K562 (cell line): Measurements from ENCODE around the gene TTL. TPM values are rescaled to one million over a fixed set of nuclear protein-coding genes. Genes with fewer than 3 reads are reported as not detected.
A peak's percentile ranks its signal among the peaks of the same experiment; 100 is the strongest.

ENCODE experiments used
- ATAC-seq: fragments of 200-7000 bp; cut with Tn5 transposase; 3 replicates; pipeline ENCODE4 v1.9.1; 2020; ENCODE audit warnings: moderate library complexity
- BruUV-seq: library from RNA; stranded (reverse); fragments of 400-500 nt; replicated peaks from 2 replicates; lab custom pipeline; 2021; lab: Mats Ljungman, UMichigan
- CTCF ChIA-PET: fragments of 300-600 bp; formaldehyde crosslinking; extraction: SDS; loops from one replicate; lab custom pipeline; 2021; ENCODE audit warnings: low intra/inter-chr PET ratio; lab: Yijun Ruan, JAX
- POLR2A ChIA-PET: fragments of 300-600, 350-650 bp; sonication (Branson Sonifier 250); formaldehyde crosslinking; extraction: SDS; loops from one replicate; lab custom pipeline; 2021; ENCODE audit warnings: antibody characterized with exemption, inconsistent platforms; lab: Yijun Ruan, JAX
- DNase-seq, 4 experiments: peaks; one replicate each; pipeline versions ENCODE4 v3.0.0 to v3.0.0-alpha.2; 2011 to 2018; ENCODE audit warnings: low spot score in 3 of 4, mixed read lengths in 3 of 4; ENCODE audit errors: extremely low read depth in 1 of 4
- FAIRE-seq: peaks from 2 replicates; lab custom pipeline; 2011; peaks lifted over from hg19 to GRCh38; lab: Jason Lieb, UNC
- H2AFZ ChIP-seq: 2 replicates; pipeline ENCODE4 v1.6.0; 2011; ENCODE audit warnings: low read depth, low read length, control low read depth, inconsistent platforms
- H3K27ac ChIP-seq: fragments of 200-600 bp; 3 replicates; pipeline ENCODE4 v1.8.0; 2011; ENCODE audit warnings: low read depth, mild to moderate bottlenecking, control low read depth, inconsistent platforms, low read length, moderate library complexity, mixed read lengths; ENCODE audit errors: extremely low read depth
- H3K27me3 ChIP-seq, 2 experiments: fragments of 300-600 bp in 1 of 2; 2 replicates in 1 of 2; 3 replicates in 1 of 2; pipeline versions ENCODE4 v1.6.0 to v1.8.0; 2011; ENCODE audit warnings: inconsistent platforms in 2 of 2, low read length in 2 of 2, mild to moderate bottlenecking in 1 of 2, mixed read lengths in 1 of 2, moderate library complexity in 1 of 2; ENCODE audit not compliant: control insufficient read depth in 2 of 2, insufficient read depth in 2 of 2
- H3K36me3 ChIP-seq: fragments of 300-600 bp; 3 replicates; pipeline ENCODE4 v1.8.0; 2011; ENCODE audit warnings: mild to moderate bottlenecking, low read length, inconsistent platforms; ENCODE audit not compliant: control insufficient read depth, insufficient read depth
- H3K4me1 ChIP-seq, 2 experiments: fragments of 200-600 bp in 1 of 2; replicated peaks in 1 of 2; 2 replicates in 1 of 2; 3 replicates in 1 of 2; pipeline versions ENCODE4 v1.5.1 to v1.8.0; 2011; ENCODE audit warnings: inconsistent platforms in 2 of 2, low read length in 2 of 2, mild to moderate bottlenecking in 1 of 2, mixed read lengths in 1 of 2, moderate library complexity in 1 of 2; ENCODE audit not compliant: control insufficient read depth in 2 of 2, insufficient read depth in 2 of 2
- H3K4me2 ChIP-seq: 2 replicates; pipeline ENCODE4 v1.6.1; 2011; ENCODE audit warnings: low read length, control low read depth, inconsistent platforms, mixed read lengths; ENCODE audit not compliant: insufficient read depth
- H3K4me3 ChIP-seq: fragments of 200-600 bp; sonication (generic), shearing (Covaris generic); 2 replicates; pipeline ENCODE4 v1.5.1; 2016; ENCODE audit warnings: control low read depth, inconsistent platforms
- H3K79me2 ChIP-seq: fragments of 200-600 bp; 3 replicates; pipeline ENCODE4 v1.8.0; 2011; ENCODE audit warnings: low read length, inconsistent platforms; ENCODE audit not compliant: control insufficient read depth, insufficient read depth
- H3K9ac ChIP-seq, 2 experiments: 2 replicates each; pipeline versions ENCODE4 v1.6.0 to v1.6.1; 2011; ENCODE audit warnings: low read depth in 2 of 2, low read length in 2 of 2, control low read depth in 1 of 2, inconsistent platforms in 1 of 2, mild to moderate bottlenecking in 1 of 2, mixed read lengths in 1 of 2; ENCODE audit not compliant: insufficient read depth in 1 of 2
- H3K9me1 ChIP-seq: one replicate; pipeline ENCODE4 v1.6.0; 2011; ENCODE audit warnings: inconsistent platforms, mild to moderate bottlenecking, low read length, moderate library complexity; ENCODE audit not compliant: control insufficient read depth, insufficient read depth
- H3K9me3 ChIP-seq: replicated peaks from 2 replicates; pipeline ENCODE4 v1.5.1; 2011; ENCODE audit warnings: low read depth, low read length, inconsistent platforms; ENCODE audit not compliant: control insufficient read depth, insufficient read depth
- H4K20me1 ChIP-seq: replicated peaks from 2 replicates; pipeline ENCODE4 v1.6.1; 2011; ENCODE audit warnings: low read length, inconsistent platforms, mixed read lengths; ENCODE audit not compliant: control insufficient read depth, insufficient read depth
- C11orf30 ChIP-seq: fragments of 450-650 bp; IDR thresholded peaks from 2 replicates; pipeline ENCODE4 v1.6.1; 2016; ENCODE audit warnings: low read depth, mild to moderate bottlenecking
- E2F4 ChIP-seq: sonication (generic); formaldehyde crosslinking; IDR thresholded peaks from 2 replicates; pipeline ENCODE4 v1.8.0; 2022; ENCODE audit warnings: mild to moderate bottlenecking, low read depth, missing genetic modification reagents
- GABPA ChIP-seq: fragments of 200-800 bp; sonication (Bioruptor generic); conservative IDR thresholded peaks from 2 replicates; pipeline ENCODE4 v1.6.1; 2016; ENCODE audit warnings: low read depth, missing genetic modification characterization, missing compliant biosample characterization
- MAFG ChIP-seq: fragments of 450-650 bp; conservative IDR thresholded peaks from 2 replicates; pipeline ENCODE4 v1.6.1; 2016; ENCODE audit warnings: missing genetic modification characterization, missing compliant biosample characterization
- POLR2H ChIP-seq: IDR thresholded peaks from 2 replicates; pipeline ENCODE4 v1.6.1; 2016; ENCODE audit warnings: missing genetic modification characterization, low read depth, mild to moderate bottlenecking, control low read depth, missing compliant biosample characterization, moderate library complexity
- SMAD4 ChIP-seq: fragments of 250-450 bp; sonication (Bioruptor Pico); conservative IDR thresholded peaks from 2 replicates; pipeline ENCODE4 v1.8.0; 2021; ENCODE audit warnings: inconsistent platforms, mild to moderate bottlenecking, moderate library complexity
- ZNF133 ChIP-seq: fragments of 250-450 bp; sonication (Bioruptor Pico); IDR thresholded peaks from 2 replicates; pipeline ENCODE4 v1.4.0; 2020; ENCODE audit warnings: mild to moderate bottlenecking
- ZNF197 ChIP-seq: fragments of 200-800 bp; sonication (Bioruptor generic); IDR thresholded peaks from 2 replicates; pipeline ENCODE4 v1.6.1; 2016; ENCODE audit warnings: low read depth, missing genetic modification characterization, missing compliant biosample characterization
- ZNF3 ChIP-seq: fragments of 250-450 bp; sonication (Bioruptor Pico); IDR thresholded peaks from 2 replicates; pipeline ENCODE4 v1.5.0; 2021; ENCODE audit warnings: mild to moderate bottlenecking, moderate library complexity
- ZNF316 ChIP-seq: fragments of 450-650 bp; IDR thresholded peaks from 2 replicates; pipeline ENCODE4 v1.6.1; 2016
- ZNF347 ChIP-seq: fragments of 450-650 bp; formaldehyde crosslinking; IDR thresholded peaks from 2 replicates; pipeline ENCODE4 v1.4.0; 2020; ENCODE audit warnings: low read depth, mild to moderate bottlenecking, moderate library complexity
- WGBS: fragments of 100-300 bp; shearing (Covaris generic); methylation state at CpG from one replicate; pipeline ENCODE4 v1.1.6; 2016; ENCODE audit warnings: low coverage, mixed read lengths; ENCODE audit not compliant: insufficient coverage; ENCODE audit errors: missing lambda C conversion rate; 5-methylcytosine and 5-hydroxymethylcytosine counted together
- in situ Hi-C: fragments of 300-500 bp; cut with MboI; formaldehyde crosslinking; loops from 4 replicates; pipeline ENCODE4 v1.15.0; 2018; ENCODE audit warnings: inconsistent platforms, mixed read lengths
- intact Hi-C: fragments of 100-400 bp; cut with micrococcal nuclease; formaldehyde crosslinking; loops from 2 replicates; pipeline ENCODE4 v1.14.2; 2022
- polyA plus RNA-seq, 8 experiments: library from polyadenylated mRNA; depleted of rRNA in 4 of 8; stranded (reverse) in 5 of 8; unstranded in 3 of 8; fragments of >200 nt; fragmentation: Nextera tagmentation in 2 of 8; fragmentation: Illumina TruSeq in 1 of 8; extraction: Ambion mirVana in 2 of 8; extraction: Trizol in 1 of 8; gene quantifications; 2 replicates each; pipeline versions ENCODE4 v1.2.1 to v1.2.3, GENCODE V29; 2011 to 2014; ENCODE audit warnings: inconsistent platforms in 1 of 8, missing spikeins in 1 of 8
- total RNA-seq, 7 experiments: library from RNA; depleted of rRNA in 6 of 7; stranded (reverse); fragments of >200 nt in 6 of 7; fragmentation: Illumina TruSeq in 2 of 7; extraction: Trizol in 2 of 7; gene quantifications; 2 replicates each; pipeline versions ENCODE4 v1.2.1 to v1.2.3, GENCODE V29; 2011 to 2021; ENCODE audit warnings: low replicate concordance in 1 of 7
- TF ChIP-seq, protein P1 (sequence below): sonication (generic); formaldehyde crosslinking; IDR thresholded peaks from 2 replicates; pipeline ENCODE4 v1.8.0; 2022; ENCODE audit warnings: missing genetic modification reagents, mild to moderate bottlenecking, borderline replicate concordance
- TF ChIP-seq, protein P2 (sequence below): fragments of 450-650 bp; conservative IDR thresholded peaks from 2 replicates; pipeline ENCODE4 v1.6.1; 2016; ENCODE audit warnings: missing genetic modification characterization, low read depth, mild to moderate bottlenecking, control low read depth, missing compliant biosample characterization

The TTL gene
- total and polyA plus RNA-seq, 9 of the 15 experiments (the other 6 are each of a cell fraction or from before 2014, with no cell fraction given) = 9.4 to 54.4 (median 34.9) TPM

DNA sequence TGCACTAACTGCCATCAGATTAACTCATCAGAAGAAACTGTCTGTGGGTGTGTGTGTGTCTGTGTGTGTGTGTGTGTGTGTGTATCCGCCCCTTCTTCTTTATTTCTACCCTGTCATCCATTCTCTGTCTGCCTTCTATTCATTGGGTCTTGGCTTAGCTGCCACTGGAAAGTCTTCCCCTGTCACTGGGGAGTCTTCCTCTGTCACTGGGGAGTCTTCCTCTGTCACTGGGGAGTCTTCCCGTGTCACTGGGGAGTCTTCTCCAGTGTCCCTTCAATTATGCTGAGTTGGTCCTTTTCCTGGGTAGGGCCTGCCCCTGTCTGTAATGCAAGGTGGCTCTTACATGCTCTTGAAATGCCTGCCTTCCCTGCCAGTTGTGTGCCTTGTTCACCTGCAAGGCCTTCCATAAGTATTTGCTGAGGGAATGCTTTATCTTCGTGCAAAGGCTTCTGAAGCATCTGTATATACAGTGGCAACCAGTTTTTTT, 41.4 kb downstream of the TTL start:
- Histone ChIP-seq H3K9ac (no peak overlapping the region), H4K20me1 (no peaks in the 10 kb centered on the region), H3K4me1 (peaks cover 6 to 21% of the 10 kb centered on the region in 2 experiments; a peak in 4 of 5 replicates), H3K4me2 (no peak overlapping the region), H3K79me2 (no peaks in the 10 kb centered on the region), H3K27me3 (no peaks in the 10 kb centered on the region), H3K36me3 (peaks cover 51% of the 10 kb centered on the region), H3K9me3 (no peaks in the 10 kb centered on the region), H3K27ac (no peak overlapping the region), H2AFZ (no peak overlapping the region), H3K9me1 (no peaks in the 10 kb centered on the region), H3K4me3 (no peak overlapping the region)
- intact Hi-C loops (no loop called here), in situ Hi-C loops (no loop called here)
- CTCF ChIA-PET = no interaction called here
- no TSS peak for BruUV-seq
- DNase-seq (no peak), ATAC-seq (no peak), FAIRE-seq (no peak)
- WGBS = 75% methylated on average over 3 of the region's 3 CpGs
- POLR2A ChIA-PET = interaction anchor here (0.6 kb wide), 1 partner anchor 8 kb away, joined by 3 read pairs; no protein-coding TSS in a partner anchor
- TF ChIP-seq POLR2H = no peak
- TF ChIP-seq GABPA = no peak
- no peak for TF ChIP-seq E2F4 (CRISPR knock-in tag)
- TF ChIP-seq ZNF347 (CRISPR knock-in tag) = no peak
- TF ChIP-seq ZNF316 = peak; percentile 88
- TF ChIP-seq ZNF3 (CRISPR knock-in tag) = no peak
- peak; percentile 68 for TF ChIP-seq MAFG (tag)
- TF ChIP-seq SMAD4 (CRISPR knock-in tag) = no peak
- TF ChIP-seq, protein P1, sequence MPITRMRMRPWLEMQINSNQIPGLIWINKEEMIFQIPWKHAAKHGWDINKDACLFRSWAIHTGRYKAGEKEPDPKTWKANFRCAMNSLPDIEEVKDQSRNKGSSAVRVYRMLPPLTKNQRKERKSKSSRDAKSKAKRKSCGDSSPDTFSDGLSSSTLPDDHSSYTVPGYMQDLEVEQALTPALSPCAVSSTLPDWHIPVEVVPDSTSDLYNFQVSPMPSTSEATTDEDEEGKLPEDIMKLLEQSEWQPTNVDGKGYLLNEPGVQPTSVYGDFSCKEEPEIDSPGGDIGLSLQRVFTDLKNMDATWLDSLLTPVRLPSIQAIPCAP (CRISPR knock-in tag) = no peak
- no peak for TF ChIP-seq ZNF197 (CRISPR knock-in tag)
- TF ChIP-seq, protein P2, sequence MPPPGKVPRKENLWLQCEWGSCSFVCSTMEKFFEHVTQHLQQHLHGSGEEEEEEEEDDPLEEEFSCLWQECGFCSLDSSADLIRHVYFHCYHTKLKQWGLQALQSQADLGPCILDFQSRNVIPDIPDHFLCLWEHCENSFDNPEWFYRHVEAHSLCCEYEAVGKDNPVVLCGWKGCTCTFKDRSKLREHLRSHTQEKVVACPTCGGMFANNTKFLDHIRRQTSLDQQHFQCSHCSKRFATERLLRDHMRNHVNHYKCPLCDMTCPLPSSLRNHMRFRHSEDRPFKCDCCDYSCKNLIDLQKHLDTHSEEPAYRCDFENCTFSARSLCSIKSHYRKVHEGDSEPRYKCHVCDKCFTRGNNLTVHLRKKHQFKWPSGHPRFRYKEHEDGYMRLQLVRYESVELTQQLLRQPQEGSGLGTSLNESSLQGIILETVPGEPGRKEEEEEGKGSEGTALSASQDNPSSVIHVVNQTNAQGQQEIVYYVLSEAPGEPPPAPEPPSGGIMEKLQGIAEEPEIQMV = no peak
- TF ChIP-seq C11orf30 = peak; percentile 77
- TF ChIP-seq ZNF133 (CRISPR knock-in tag) = no peak
